Neural cell (in vitro differentiated cells): Measurements from ENCODE around the gene TRMT1. TPM values are rescaled to one million over a fixed set of nuclear protein-coding genes. Genes with fewer than 3 reads are reported as not detected.

Source experiments
- H2AFZ ChIP-seq: fragments of 200-600, 300-800 bp; sonication (generic), shearing (Covaris generic); 2 replicates; pipeline ENCODE4 v1.6.0; 2014; ENCODE audit warnings: low read depth, mild to moderate bottlenecking, antibody characterized with exemption, low read length, moderate library complexity
- H3F3A ChIP-seq: fragments of 200-600 bp; shearing (Covaris generic); 2 replicates; pipeline ENCODE4 v1.6.1; 2016; ENCODE audit warnings: mild to moderate bottlenecking, moderate library complexity, mixed read lengths, antibody characterized with exemption, low read length; ENCODE audit not compliant: insufficient read depth, poor library complexity, severe bottlenecking
- H3K27ac ChIP-seq: fragments of 200-600, 300-800 bp; sonication (generic), shearing (Covaris generic); 2 replicates; pipeline ENCODE4 v1.5.1; 2014; ENCODE audit warnings: mild to moderate bottlenecking, low read length, moderate library complexity
- H3K27me3 ChIP-seq: fragments of 300-800, 200-600 bp; sonication (generic), shearing (Covaris generic); 2 replicates; pipeline ENCODE4 v1.6.0; 2014; ENCODE audit warnings: mild to moderate bottlenecking, low read depth, low read length, moderate library complexity; ENCODE audit not compliant: insufficient read depth
- H3K36me3 ChIP-seq: fragments of 300-800, 200-600 bp; sonication (generic), shearing (Covaris generic); 2 replicates; pipeline ENCODE4 v1.5.1; 2014; ENCODE audit warnings: mild to moderate bottlenecking, antibody characterized with exemption, low read length, moderate library complexity; ENCODE audit not compliant: insufficient read depth
- H3K4me2 ChIP-seq: fragments of 300-800, 200-600 bp; sonication (generic), shearing (Covaris generic); 2 replicates; pipeline ENCODE4 v1.6.0; 2014; ENCODE audit warnings: mild to moderate bottlenecking, low read length
- H3K4me3 ChIP-seq: fragments of 300-800, 200-600 bp; sonication (generic), shearing (Covaris generic); 2 replicates; pipeline ENCODE4 v1.5.1; 2014; ENCODE audit warnings: mild to moderate bottlenecking, low read length, moderate library complexity
- H3K79me2 ChIP-seq: fragments of 200-600 bp; shearing (Covaris generic); replicated peaks from 2 replicates; pipeline ENCODE4 v1.6.0; 2014; ENCODE audit warnings: mild to moderate bottlenecking, low read length, moderate library complexity; ENCODE audit not compliant: insufficient read depth
- H3K9ac ChIP-seq: fragments of 300-800, 200-600 bp; sonication (generic), shearing (Covaris generic); 2 replicates; pipeline ENCODE4 v1.6.1; 2016; ENCODE audit warnings: mild to moderate bottlenecking, low read length, mixed read lengths
- H3K9me2 ChIP-seq: fragments of 200-600 bp; shearing (Covaris generic); 2 replicates; pipeline ENCODE4 v1.6.1; 2016; ENCODE audit warnings: mild to moderate bottlenecking, low read length, mixed read lengths; ENCODE audit not compliant: insufficient read depth
- H3K9me3 ChIP-seq: fragments of 200-600, 300-800 bp; sonication (generic), shearing (Covaris generic); 2 replicates; pipeline ENCODE4 v1.6.1; 2016; ENCODE audit warnings: mild to moderate bottlenecking, mixed run types, low read length, moderate library complexity, mixed read lengths
- H4K20me1 ChIP-seq: fragments of 200-600 bp; shearing (Covaris generic); 2 replicates; pipeline ENCODE4 v1.6.1; 2016; ENCODE audit warnings: mild to moderate bottlenecking, mixed run types; ENCODE audit not compliant: insufficient read depth
- CTCF ChIP-seq: fragments of 450-650 bp; IDR thresholded peaks from 2 replicates; pipeline ENCODE4 v1.5.1; 2014; ENCODE audit warnings: antibody characterized with exemption, mild to moderate bottlenecking, moderate library complexity; ENCODE audit not compliant: poor library complexity, severe bottlenecking
- EP300 ChIP-seq: fragments of 450-650 bp; conservative IDR thresholded peaks from 2 replicates; pipeline ENCODE4 v1.6.1; 2014; ENCODE audit warnings: antibody characterized with exemption, mild to moderate bottlenecking, moderate library complexity; ENCODE audit not compliant: poor library complexity, severe bottlenecking
- EZH2 ChIP-seq: fragments of 200-600, 300-800 bp; shearing (Covaris generic), sonication (generic); IDR thresholded peaks from 2 replicates; pipeline ENCODE4 v1.6.1; 2014; ENCODE audit warnings: antibody characterized with exemption, low read length, borderline replicate concordance, mild to moderate bottlenecking; ENCODE audit not compliant: insufficient read depth, poor library complexity, severe bottlenecking
- MXI1 ChIP-seq: fragments of 450-650 bp; conservative IDR thresholded peaks from 2 replicates; pipeline ENCODE4 v1.6.1; 2014; ENCODE audit warnings: antibody characterized with exemption, mild to moderate bottlenecking; ENCODE audit not compliant: poor library complexity, severe bottlenecking
- POLR2AphosphoS5 ChIP-seq: IDR thresholded peaks from 2 replicates; pipeline ENCODE4 v1.6.1; 2012
- RAD21 ChIP-seq: fragments of 450-650 bp; conservative IDR thresholded peaks from 2 replicates; pipeline ENCODE4 v1.6.1; 2014; ENCODE audit warnings: antibody characterized with exemption, mild to moderate bottlenecking, moderate library complexity
- SMC3 ChIP-seq: fragments of 450-650 bp; conservative IDR thresholded peaks from 2 replicates; pipeline ENCODE4 v1.6.1; 2014; ENCODE audit warnings: antibody characterized with exemption, mild to moderate bottlenecking, moderate library complexity; ENCODE audit not compliant: poor library complexity
- TAF1 ChIP-seq: IDR thresholded peaks from 2 replicates; pipeline ENCODE4 v1.6.1; 2012; ENCODE audit warnings: low read depth
- polyA plus RNA-seq: library from polyadenylated mRNA; depleted of rRNA; stranded (reverse); fragments of >200 nt; gene quantifications from 2 replicates; pipeline ENCODE4 v1.2.3, GENCODE V29; 2014
- TF ChIP-seq, protein P1 (sequence below): IDR thresholded peaks from 2 replicates; pipeline ENCODE4 v1.6.1; 2012; ENCODE audit warnings: borderline replicate concordance

Gene TRMT1
- polyA plus RNA-seq, 1 donor from 2014 or later: 94.4 TPM

GRCh38 chr19:13152356-13152973 is 35.9 kb upstream of the TRMT1 start:
- Histone ChIP-seq H3K4me3 (peak overlapping the region; percentile 97), H3K79me2 (peaks cover 4% of the 10 kb centered on the region)

GRCh38 chr19:13151605-13152355 is 35.2 kb upstream of the TRMT1 start:
- peak; percentile 83 for TF ChIP-seq POLR2AphosphoS5
- peak; percentile 77 for TF ChIP-seq MXI1
- TF ChIP-seq EP300: peak; percentile 66
- TF ChIP-seq, protein P1, sequence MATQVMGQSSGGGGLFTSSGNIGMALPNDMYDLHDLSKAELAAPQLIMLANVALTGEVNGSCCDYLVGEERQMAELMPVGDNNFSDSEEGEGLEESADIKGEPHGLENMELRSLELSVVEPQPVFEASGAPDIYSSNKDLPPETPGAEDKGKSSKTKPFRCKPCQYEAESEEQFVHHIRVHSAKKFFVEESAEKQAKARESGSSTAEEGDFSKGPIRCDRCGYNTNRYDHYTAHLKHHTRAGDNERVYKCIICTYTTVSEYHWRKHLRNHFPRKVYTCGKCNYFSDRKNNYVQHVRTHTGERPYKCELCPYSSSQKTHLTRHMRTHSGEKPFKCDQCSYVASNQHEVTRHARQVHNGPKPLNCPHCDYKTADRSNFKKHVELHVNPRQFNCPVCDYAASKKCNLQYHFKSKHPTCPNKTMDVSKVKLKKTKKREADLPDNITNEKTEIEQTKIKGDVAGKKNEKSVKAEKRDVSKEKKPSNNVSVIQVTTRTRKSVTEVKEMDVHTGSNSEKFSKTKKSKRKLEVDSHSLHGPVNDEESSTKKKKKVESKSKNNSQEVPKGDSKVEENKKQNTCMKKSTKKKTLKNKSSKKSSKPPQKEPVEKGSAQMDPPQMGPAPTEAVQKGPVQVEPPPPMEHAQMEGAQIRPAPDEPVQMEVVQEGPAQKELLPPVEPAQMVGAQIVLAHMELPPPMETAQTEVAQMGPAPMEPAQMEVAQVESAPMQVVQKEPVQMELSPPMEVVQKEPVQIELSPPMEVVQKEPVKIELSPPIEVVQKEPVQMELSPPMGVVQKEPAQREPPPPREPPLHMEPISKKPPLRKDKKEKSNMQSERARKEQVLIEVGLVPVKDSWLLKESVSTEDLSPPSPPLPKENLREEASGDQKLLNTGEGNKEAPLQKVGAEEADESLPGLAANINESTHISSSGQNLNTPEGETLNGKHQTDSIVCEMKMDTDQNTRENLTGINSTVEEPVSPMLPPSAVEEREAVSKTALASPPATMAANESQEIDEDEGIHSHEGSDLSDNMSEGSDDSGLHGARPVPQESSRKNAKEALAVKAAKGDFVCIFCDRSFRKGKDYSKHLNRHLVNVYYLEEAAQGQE: peak; percentile 70
- TF ChIP-seq EZH2: no peak
- peak; percentile 18 for TF ChIP-seq CTCF
- no peak for TF ChIP-seq SMC3
- no peak for TF ChIP-seq RAD21
- peak; percentile 62 for TF ChIP-seq TAF1
- Histone ChIP-seq H3K9me2 (no peaks in the 10 kb centered on the region), H3K4me3 (peak overlapping the region; percentile 97), H3K9me3 (no peaks in the 10 kb centered on the region), H3F3A (no peaks in the 10 kb centered on the region), H3K27me3 (peaks cover 16% of the 10 kb centered on the region), H3K9ac (peak overlapping the region; percentile 92), H2AFZ (peak overlapping the region; percentile 5), H3K79me2 (peaks cover 4% of the 10 kb centered on the region), H3K4me2 (peak overlapping the region; percentile 92), H3K36me3 (no peaks in the 10 kb centered on the region), H3K27ac (peak overlapping the region; percentile 96), H4K20me1 (no peaks in the 10 kb centered on the region)

More at GRCh38 chr19:13152356-13152973, 35.9 kb upstream of the TRMT1 start:
- H3K4me2 ChIP-seq: peak overlapping the region; percentile 56
- TF ChIP-seq TAF1 (no peak), CTCF (no peak), EZH2 (no peak), MXI1 (peak; percentile 44)
- H3F3A ChIP-seq: no peaks in the 10 kb centered on the region
- H3K36me3 ChIP-seq: no peaks in the 10 kb centered on the region
- H2AFZ ChIP-seq: peak overlapping the region; percentile 35
- no peaks in the 10 kb centered on the region for H3K9me2 ChIP-seq
- no peaks in the 10 kb centered on the region for H4K20me1 ChIP-seq
- peaks cover 16% of the 10 kb centered on the region for H3K27me3 ChIP-seq
- H3K9me3 ChIP-seq: no peaks in the 10 kb centered on the region
- H3K9ac ChIP-seq: peak overlapping the region; percentile 92
- H3K27ac ChIP-seq: peak overlapping the region; percentile 96
